Mucosa of stomach (tissue), 1 donor: ENCODE data around the gene OXLD1.

Experiments used
- H3K27me3 ChIP-seq: one replicate; pipeline ENCODE4 v1.7.0; 2013; ENCODE audit warnings: mild to moderate bottlenecking, low read length; ENCODE audit not compliant: control insufficient read depth, insufficient read depth
- H3K36me3 ChIP-seq: one replicate; pipeline ENCODE4 v1.7.0; 2013; ENCODE audit warnings: low read length; ENCODE audit not compliant: control insufficient read depth, insufficient read depth
- H3K4me1 ChIP-seq: one replicate; pipeline ENCODE4 v1.7.0; 2013; ENCODE audit warnings: mild to moderate bottlenecking, low read length; ENCODE audit not compliant: control insufficient read depth, insufficient read depth
- H3K4me3 ChIP-seq: one replicate; pipeline ENCODE4 v1.7.0; 2013; ENCODE audit warnings: low read length
- H3K9ac ChIP-seq: one replicate; pipeline ENCODE4 v1.7.0; 2013; ENCODE audit warnings: mild to moderate bottlenecking, low read length, moderate library complexity
- H3K9me3 ChIP-seq: one replicate; pipeline ENCODE4 v1.7.0; 2013; ENCODE audit warnings: mild to moderate bottlenecking, low read length, moderate library complexity; ENCODE audit not compliant: control insufficient read depth
- donor health status: Pancreatic carcinoma.

The OXLD1 gene

GRCh38 chr17:81672504-81672903, 6.1 kb upstream of the OXLD1 start:
- Histone ChIP-seq H3K27me3 (no peaks in the 10 kb centered on the region), H3K9me3 (no peaks in the 10 kb centered on the region), H3K36me3 (peaks cover 7% of the 10 kb centered on the region), H3K4me1 (peaks cover 5% of the 10 kb centered on the region), H3K4me3 (no peak overlapping the region), H3K9ac (no peak overlapping the region)

- H3K36me3 ChIP-seq = peaks cover 7% of the 10 kb centered on the region
Measured at GRCh38 chr17:81667754-81668153, 1.3 kb upstream of the OXLD1 start.

GRCh38 chr17:81666092-81666341, 388 bp downstream of the OXLD1 start:
- Histone ChIP-seq H3K36me3 (no peaks in the 10 kb centered on the region), H3K9ac (peak overlapping the region; percentile 96), H3K27me3 (no peaks in the 10 kb centered on the region), H3K9me3 (no peaks in the 10 kb centered on the region), H3K4me1 (peaks cover 19% of the 10 kb centered on the region), H3K4me3 (peak overlapping the region; percentile 100)

More at GRCh38 chr17:81667754-81668153, 1.3 kb upstream of the OXLD1 start:
- no peaks in the 10 kb centered on the region for H3K27me3 ChIP-seq
- H3K4me1 ChIP-seq = peaks cover 19% of the 10 kb centered on the region
- H3K9ac ChIP-seq = no peak overlapping the region
- no peaks in the 10 kb centered on the region for H3K9me3 ChIP-seq
- no peak overlapping the region for H3K4me3 ChIP-seq

- Histone ChIP-seq H3K4me1 (peaks cover 20% of the 10 kb centered on the region), H3K4me3 (peak overlapping the region; percentile 100), H3K36me3 (no peaks in the 10 kb centered on the region), H3K27me3 (no peaks in the 10 kb centered on the region), H3K9ac (peak overlapping the region; percentile 96), H3K9me3 (no peaks in the 10 kb centered on the region)
Measured at GRCh38 chr17:81665205-81666091, 957 bp downstream of the OXLD1 start.

- no peaks in the 10 kb centered on the region for H3K27me3 ChIP-seq
- no peak overlapping the region for H3K9ac ChIP-seq
- no peak overlapping the region for H3K4me3 ChIP-seq
- no peaks in the 10 kb centered on the region for H3K9me3 ChIP-seq
- no peaks in the 10 kb centered on the region for H3K36me3 ChIP-seq
- peaks cover 30% of the 10 kb centered on the region for H3K4me1 ChIP-seq
Measured at GRCh38 chr17:81664051-81664470, 2.3 kb downstream of the OXLD1 start.

GRCh38 chr17:81662002-81662401, 4.4 kb downstream of the OXLD1 start:
- Histone ChIP-seq H3K4me3 (no peak overlapping the region), H3K27me3 (no peaks in the 10 kb centered on the region), H3K9ac (no peak overlapping the region), H3K9me3 (no peaks in the 10 kb centered on the region), H3K4me1 (peaks cover 28% of the 10 kb centered on the region), H3K36me3 (no peaks in the 10 kb centered on the region)

- Histone ChIP-seq H3K9ac (no peak overlapping the region), H3K27me3 (no peaks in the 10 kb centered on the region), H3K9me3 (no peaks in the 10 kb centered on the region), H3K4me3 (no peak overlapping the region), H3K4me1 (peaks cover 22% of the 10 kb centered on the region), H3K36me3 (no peaks in the 10 kb centered on the region)
Measured at GRCh38 chr17:81660441-81660840, 6.0 kb downstream of the OXLD1 start.

DNA sequence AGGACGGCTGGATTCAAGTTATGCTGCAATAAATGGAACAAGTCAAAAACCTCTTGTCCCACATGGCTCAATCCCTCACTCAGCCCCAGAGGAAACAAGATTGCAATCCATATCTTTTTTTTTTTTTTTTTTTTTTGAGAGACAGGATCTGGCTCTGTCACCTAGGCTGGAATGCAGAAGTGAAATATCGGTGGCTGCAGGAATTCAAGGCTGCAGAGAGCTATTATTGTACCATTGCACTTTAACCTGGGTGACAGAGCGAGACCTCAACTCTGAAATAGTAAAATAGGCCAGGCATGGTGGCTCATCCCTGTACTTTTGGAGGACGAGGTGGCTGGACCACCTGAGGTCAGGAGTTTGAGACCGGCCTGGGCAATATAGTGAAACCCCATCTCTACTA, 7.4 kb downstream of the OXLD1 start:
- H3K36me3 ChIP-seq = no peaks in the 10 kb centered on the region
- H3K9ac ChIP-seq = no peak overlapping the region
- H3K9me3 ChIP-seq = no peaks in the 10 kb centered on the region
- H3K4me3 ChIP-seq = no peak overlapping the region
- H3K27me3 ChIP-seq = no peaks in the 10 kb centered on the region
- peaks cover 15% of the 10 kb centered on the region for H3K4me1 ChIP-seq

DNA sequence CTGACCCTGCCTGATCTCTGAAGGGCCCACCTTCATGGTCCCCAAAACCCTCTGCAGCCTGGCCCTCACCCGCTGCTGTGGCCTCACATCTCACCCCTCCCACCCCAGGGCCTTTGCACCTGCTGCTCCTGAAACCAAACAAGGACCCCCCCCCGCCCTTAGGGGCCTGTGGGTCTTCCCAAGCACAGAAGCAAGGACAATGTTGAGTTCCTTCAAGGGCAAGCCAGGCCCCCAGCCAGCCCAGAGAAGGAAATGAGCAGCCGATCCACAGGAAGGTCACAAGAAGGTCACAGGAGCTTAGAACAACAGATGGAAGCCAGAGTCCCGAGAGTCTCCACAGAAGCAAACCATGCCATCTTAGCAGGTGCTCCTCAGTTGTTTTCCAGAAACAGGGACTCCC, 9.6 kb downstream of the OXLD1 start:
- Histone ChIP-seq H3K36me3 (no peaks in the 10 kb centered on the region), H3K27me3 (peaks cover 4% of the 10 kb centered on the region), H3K9ac (no peak overlapping the region), H3K4me3 (no peak overlapping the region), H3K9me3 (no peaks in the 10 kb centered on the region), H3K4me1 (peaks cover 15% of the 10 kb centered on the region)

- Histone ChIP-seq H3K9ac (no peak within 1 kb of the TSS), H3K27me3 (peaks cover 4% of the 10 kb centered on the region), H3K9me3 (no peaks in the 10 kb centered on the region)
Measured at GRCh38 chr17:81656118-81656743, 10.2 kb downstream of the OXLD1 start, which contains the start of gene PDE6G. Gene PDE6G (minus strand): TSS chr17:81656542. CDS start chr17:81653305, 3,237 bp downstream.

DNA sequence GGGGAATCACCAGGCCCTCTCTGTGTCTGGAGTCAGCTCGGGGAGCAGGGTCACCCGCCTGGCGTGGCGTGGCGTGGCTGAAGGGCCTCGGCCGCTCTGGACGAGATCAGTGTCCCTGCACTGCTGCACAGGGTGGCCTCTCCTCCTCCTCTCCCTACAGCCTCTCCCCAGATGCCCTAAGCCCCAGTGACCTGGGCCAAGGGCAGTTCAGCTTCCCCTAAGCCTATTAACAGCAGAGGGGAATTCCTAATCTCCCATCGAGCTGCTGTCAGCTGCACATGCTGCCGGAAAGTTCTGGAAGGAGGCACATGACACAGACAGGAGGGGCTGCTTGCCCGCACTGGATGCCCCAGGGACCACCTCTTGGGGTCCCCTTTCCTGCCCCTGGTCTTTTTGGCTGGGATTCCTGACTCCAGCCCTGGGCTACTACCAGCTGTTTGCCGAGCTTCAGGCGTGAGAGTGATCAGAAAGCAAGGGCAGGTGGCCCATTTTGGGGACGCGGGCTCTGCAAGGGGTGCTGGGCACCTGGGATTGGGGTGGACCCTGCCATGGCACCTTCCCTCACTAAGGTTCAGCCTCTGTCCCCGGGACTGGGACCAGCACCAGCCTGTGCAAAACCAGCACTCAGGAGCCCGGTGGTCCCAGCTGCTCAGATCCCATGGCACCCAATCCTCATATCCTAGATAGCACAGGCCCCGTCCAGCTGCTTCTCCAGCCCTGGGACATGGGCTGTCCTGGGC, 10.9 kb downstream of the OXLD1 start:
- H3K4me1 ChIP-seq = peaks cover 14% of the 10 kb centered on the region
- no peaks in the 10 kb centered on the region for H3K36me3 ChIP-seq
- H3K4me3 ChIP-seq = no peak overlapping the region
- no peaks in the 10 kb centered on the region for H3K9me3 ChIP-seq
- H3K9ac ChIP-seq = no peak overlapping the region
- peaks cover 4% of the 10 kb centered on the region for H3K27me3 ChIP-seq

More at GRCh38 chr17:81656118-81656743, 10.2 kb downstream of the OXLD1 start, which contains the start of gene PDE6G:
- peaks cover 15% of the 10 kb centered on the region for H3K4me1 ChIP-seq
- H3K36me3 ChIP-seq = no peaks in the 10 kb centered on the region
- H3K4me3 ChIP-seq = no peak within 1 kb of the TSS
